NCI-H82 (cell line): ENCODE results near the gene YTHDF1.

Source experiments
- DNase-seq: peaks from one replicate; lab custom pipeline; 2025; lab: John Stamatoyannopoulos, UW

Gene YTHDF1

GRCh38 chr20:63216041-63216848 is at the start of gene YTHDF1:
Gene YTHDF1, minus strand, starts transcription at chr20:63216131. Its CDS starts 239 bp downstream, at chr20:63215892.
- DNase-seq = peak; percentile 97

- DNase-seq = no peak
Measured at GRCh38 chr20:63264519-63264918, 48.6 kb upstream of the YTHDF1 start.

- no peak for DNase-seq
Measured at GRCh38 chr20:63264000-63264399, 48.1 kb upstream of the YTHDF1 start.

GRCh38 chr20:63262836-63263235 is 46.9 kb upstream of the YTHDF1 start:
- no peak for DNase-seq

GRCh38 chr20:63261795-63262528 is 46.0 kb upstream of the YTHDF1 start:
- DNase-seq = no peak

- DNase-seq = no peak
Measured at GRCh38 chr20:63261060-63261794, 45.3 kb upstream of the YTHDF1 start.

GRCh38 chr20:63260521-63260920 is 44.6 kb upstream of the YTHDF1 start:
- DNase-seq = no peak

GRCh38 chr20:63259734-63260460 is 44.0 kb upstream of the YTHDF1 start:
- DNase-seq = no peak

GRCh38 chr20:63258781-63259180 is 42.9 kb upstream of the YTHDF1 start:
- DNase-seq = no peak

GRCh38 chr20:63257629-63258028 is 41.7 kb upstream of the YTHDF1 start:
- no peak for DNase-seq

- DNase-seq = no peak
Measured at GRCh38 chr20:63256954-63257353, 41.0 kb upstream of the YTHDF1 start.

- DNase-seq = no peak
Measured at GRCh38 chr20:63255931-63256704, 40.2 kb upstream of the YTHDF1 start.

GRCh38 chr20:63254606-63255384 is 38.9 kb upstream of the YTHDF1 start:
- no peak for DNase-seq

GRCh38 chr20:63254232-63254605 is 38.3 kb upstream of the YTHDF1 start, which contains the start of gene NKAIN4:
Gene NKAIN4, minus strand, starts transcription at chr20:63254463. Its CDS starts 13 bp downstream, at chr20:63254450.
- DNase-seq = no peak

GRCh38 chr20:63253438-63254231 is 37.7 kb upstream of the YTHDF1 start:
- DNase-seq = no peak

- no peak for DNase-seq
Measured at GRCh38 chr20:63253065-63253437, 37.1 kb upstream of the YTHDF1 start.

GRCh38 chr20:63252284-63252711 is 36.4 kb upstream of the YTHDF1 start:
- no peak for DNase-seq

- peak; percentile 36 for DNase-seq
Measured at GRCh38 chr20:63251350-63251749, 35.4 kb upstream of the YTHDF1 start.

GRCh38 chr20:63249891-63250290 is 34.0 kb upstream of the YTHDF1 start:
- DNase-seq = no peak
